ENCODE results near the gene LHFPL2. TPM values are rescaled to one million over a fixed set of nuclear protein-coding genes. Genes with fewer than 3 reads are reported as not detected.

The LHFPL2 gene
- total and polyA plus RNA-seq, 9 of the 15 experiments (the other 6 are each of a cell fraction or from before 2014, with no cell fraction given), result 1.0 to 6.6 (median 4.6) TPM

- TF ChIP-seq, protein P1, sequence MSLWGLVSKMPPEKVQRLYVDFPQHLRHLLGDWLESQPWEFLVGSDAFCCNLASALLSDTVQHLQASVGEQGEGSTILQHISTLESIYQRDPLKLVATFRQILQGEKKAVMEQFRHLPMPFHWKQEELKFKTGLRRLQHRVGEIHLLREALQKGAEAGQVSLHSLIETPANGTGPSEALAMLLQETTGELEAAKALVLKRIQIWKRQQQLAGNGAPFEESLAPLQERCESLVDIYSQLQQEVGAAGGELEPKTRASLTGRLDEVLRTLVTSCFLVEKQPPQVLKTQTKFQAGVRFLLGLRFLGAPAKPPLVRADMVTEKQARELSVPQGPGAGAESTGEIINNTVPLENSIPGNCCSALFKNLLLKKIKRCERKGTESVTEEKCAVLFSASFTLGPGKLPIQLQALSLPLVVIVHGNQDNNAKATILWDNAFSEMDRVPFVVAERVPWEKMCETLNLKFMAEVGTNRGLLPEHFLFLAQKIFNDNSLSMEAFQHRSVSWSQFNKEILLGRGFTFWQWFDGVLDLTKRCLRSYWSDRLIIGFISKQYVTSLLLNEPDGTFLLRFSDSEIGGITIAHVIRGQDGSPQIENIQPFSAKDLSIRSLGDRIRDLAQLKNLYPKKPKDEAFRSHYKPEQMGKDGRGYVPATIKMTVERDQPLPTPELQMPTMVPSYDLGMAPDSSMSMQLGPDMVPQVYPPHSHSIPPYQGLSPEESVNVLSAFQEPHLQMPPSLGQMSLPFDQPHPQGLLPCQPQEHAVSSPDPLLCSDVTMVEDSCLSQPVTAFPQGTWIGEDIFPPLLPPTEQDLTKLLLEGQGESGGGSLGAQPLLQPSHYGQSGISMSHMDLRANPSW (CRISPR knock-in tag; IDR thresholded peaks at IDR 0.05), result no peak
Measured at GRCh38 chr5:78614816-78615215, 33.8 kb downstream of the LHFPL2 start (continued).

GRCh38 chr5:78613756-78614155 lies 34.8 kb downstream of the LHFPL2 start:
- no peak for DNase-seq (ENCODE audit: extremely low read depth in 1 of 4, low spot score in 3 of 4)
- no peak overlapping the region for H3K27ac ChIP-seq (ENCODE audit: extremely low read depth, low read depth, low read length)
- no peak for ATAC-seq
- peaks cover 3 to 14% of the 10 kb centered on the region in 2 experiments; a peak in 4 of 5 replicates for H3K4me1 ChIP-seq (replicated peaks in 1 of 2; ENCODE audit: control insufficient read depth in 2 of 2, insufficient read depth in 2 of 2, low read length in 2 of 2)
- no peak for FAIRE-seq
- H2AFZ ChIP-seq (ENCODE audit: low read depth, low read length), result no peak overlapping the region
- no peaks in the 10 kb centered on the region for H3K36me3 ChIP-seq (ENCODE audit: control insufficient read depth, insufficient read depth, low read length)
- 32% methylated on average over 4 of the region's 4 CpGs for WGBS (ENCODE audit: insufficient coverage, low coverage, missing lambda C conversion rate)
- no peak overlapping the region for H3K4me3 ChIP-seq
- CTCF ChIA-PET (ENCODE audit: low intra/inter-chr PET ratio), result no interaction called here
- H3K27me3 ChIP-seq (ENCODE audit: control insufficient read depth in 2 of 2, insufficient read depth in 2 of 2, low read length in 2 of 2), result no peaks in the 10 kb centered on the region
- no peaks in the 10 kb centered on the region for H4K20me1 ChIP-seq (replicated peaks; ENCODE audit: control insufficient read depth, insufficient read depth, low read length)
- no peaks in the 10 kb centered on the region for H3K79me2 ChIP-seq (ENCODE audit: control insufficient read depth, insufficient read depth, low read length)
- POLR2A ChIA-PET, result interaction anchor here (0.6 to 1.5 kb wide), 5 partner anchors 14 to 899 kb away, joined by 3 to 4 read pairs (median 3); no protein-coding TSS in a partner anchor
- no peaks in the 10 kb centered on the region for H3K9me1 ChIP-seq (ENCODE audit: control insufficient read depth, insufficient read depth, low read length)
- in situ Hi-C loops (cut with MboI), result loop anchor here (5.0 kb wide), 1 partner anchor 66 kb away; no protein-coding TSS in a partner anchor
- intact Hi-C loops (cut with micrococcal nuclease), result no loop called here
- H3K9ac ChIP-seq (ENCODE audit: insufficient read depth in 1 of 2, low read depth in 2 of 2, low read length in 2 of 2), result no peak overlapping the region
- BruUV-seq (replicated peaks), result no TSS peak
- no peak overlapping the region for H3K4me2 ChIP-seq (ENCODE audit: insufficient read depth, low read length)
- no peaks in the 10 kb centered on the region for H3K9me3 ChIP-seq (replicated peaks; ENCODE audit: control insufficient read depth, insufficient read depth, low read depth, low read length)
- TF ChIP-seq, protein P2, sequence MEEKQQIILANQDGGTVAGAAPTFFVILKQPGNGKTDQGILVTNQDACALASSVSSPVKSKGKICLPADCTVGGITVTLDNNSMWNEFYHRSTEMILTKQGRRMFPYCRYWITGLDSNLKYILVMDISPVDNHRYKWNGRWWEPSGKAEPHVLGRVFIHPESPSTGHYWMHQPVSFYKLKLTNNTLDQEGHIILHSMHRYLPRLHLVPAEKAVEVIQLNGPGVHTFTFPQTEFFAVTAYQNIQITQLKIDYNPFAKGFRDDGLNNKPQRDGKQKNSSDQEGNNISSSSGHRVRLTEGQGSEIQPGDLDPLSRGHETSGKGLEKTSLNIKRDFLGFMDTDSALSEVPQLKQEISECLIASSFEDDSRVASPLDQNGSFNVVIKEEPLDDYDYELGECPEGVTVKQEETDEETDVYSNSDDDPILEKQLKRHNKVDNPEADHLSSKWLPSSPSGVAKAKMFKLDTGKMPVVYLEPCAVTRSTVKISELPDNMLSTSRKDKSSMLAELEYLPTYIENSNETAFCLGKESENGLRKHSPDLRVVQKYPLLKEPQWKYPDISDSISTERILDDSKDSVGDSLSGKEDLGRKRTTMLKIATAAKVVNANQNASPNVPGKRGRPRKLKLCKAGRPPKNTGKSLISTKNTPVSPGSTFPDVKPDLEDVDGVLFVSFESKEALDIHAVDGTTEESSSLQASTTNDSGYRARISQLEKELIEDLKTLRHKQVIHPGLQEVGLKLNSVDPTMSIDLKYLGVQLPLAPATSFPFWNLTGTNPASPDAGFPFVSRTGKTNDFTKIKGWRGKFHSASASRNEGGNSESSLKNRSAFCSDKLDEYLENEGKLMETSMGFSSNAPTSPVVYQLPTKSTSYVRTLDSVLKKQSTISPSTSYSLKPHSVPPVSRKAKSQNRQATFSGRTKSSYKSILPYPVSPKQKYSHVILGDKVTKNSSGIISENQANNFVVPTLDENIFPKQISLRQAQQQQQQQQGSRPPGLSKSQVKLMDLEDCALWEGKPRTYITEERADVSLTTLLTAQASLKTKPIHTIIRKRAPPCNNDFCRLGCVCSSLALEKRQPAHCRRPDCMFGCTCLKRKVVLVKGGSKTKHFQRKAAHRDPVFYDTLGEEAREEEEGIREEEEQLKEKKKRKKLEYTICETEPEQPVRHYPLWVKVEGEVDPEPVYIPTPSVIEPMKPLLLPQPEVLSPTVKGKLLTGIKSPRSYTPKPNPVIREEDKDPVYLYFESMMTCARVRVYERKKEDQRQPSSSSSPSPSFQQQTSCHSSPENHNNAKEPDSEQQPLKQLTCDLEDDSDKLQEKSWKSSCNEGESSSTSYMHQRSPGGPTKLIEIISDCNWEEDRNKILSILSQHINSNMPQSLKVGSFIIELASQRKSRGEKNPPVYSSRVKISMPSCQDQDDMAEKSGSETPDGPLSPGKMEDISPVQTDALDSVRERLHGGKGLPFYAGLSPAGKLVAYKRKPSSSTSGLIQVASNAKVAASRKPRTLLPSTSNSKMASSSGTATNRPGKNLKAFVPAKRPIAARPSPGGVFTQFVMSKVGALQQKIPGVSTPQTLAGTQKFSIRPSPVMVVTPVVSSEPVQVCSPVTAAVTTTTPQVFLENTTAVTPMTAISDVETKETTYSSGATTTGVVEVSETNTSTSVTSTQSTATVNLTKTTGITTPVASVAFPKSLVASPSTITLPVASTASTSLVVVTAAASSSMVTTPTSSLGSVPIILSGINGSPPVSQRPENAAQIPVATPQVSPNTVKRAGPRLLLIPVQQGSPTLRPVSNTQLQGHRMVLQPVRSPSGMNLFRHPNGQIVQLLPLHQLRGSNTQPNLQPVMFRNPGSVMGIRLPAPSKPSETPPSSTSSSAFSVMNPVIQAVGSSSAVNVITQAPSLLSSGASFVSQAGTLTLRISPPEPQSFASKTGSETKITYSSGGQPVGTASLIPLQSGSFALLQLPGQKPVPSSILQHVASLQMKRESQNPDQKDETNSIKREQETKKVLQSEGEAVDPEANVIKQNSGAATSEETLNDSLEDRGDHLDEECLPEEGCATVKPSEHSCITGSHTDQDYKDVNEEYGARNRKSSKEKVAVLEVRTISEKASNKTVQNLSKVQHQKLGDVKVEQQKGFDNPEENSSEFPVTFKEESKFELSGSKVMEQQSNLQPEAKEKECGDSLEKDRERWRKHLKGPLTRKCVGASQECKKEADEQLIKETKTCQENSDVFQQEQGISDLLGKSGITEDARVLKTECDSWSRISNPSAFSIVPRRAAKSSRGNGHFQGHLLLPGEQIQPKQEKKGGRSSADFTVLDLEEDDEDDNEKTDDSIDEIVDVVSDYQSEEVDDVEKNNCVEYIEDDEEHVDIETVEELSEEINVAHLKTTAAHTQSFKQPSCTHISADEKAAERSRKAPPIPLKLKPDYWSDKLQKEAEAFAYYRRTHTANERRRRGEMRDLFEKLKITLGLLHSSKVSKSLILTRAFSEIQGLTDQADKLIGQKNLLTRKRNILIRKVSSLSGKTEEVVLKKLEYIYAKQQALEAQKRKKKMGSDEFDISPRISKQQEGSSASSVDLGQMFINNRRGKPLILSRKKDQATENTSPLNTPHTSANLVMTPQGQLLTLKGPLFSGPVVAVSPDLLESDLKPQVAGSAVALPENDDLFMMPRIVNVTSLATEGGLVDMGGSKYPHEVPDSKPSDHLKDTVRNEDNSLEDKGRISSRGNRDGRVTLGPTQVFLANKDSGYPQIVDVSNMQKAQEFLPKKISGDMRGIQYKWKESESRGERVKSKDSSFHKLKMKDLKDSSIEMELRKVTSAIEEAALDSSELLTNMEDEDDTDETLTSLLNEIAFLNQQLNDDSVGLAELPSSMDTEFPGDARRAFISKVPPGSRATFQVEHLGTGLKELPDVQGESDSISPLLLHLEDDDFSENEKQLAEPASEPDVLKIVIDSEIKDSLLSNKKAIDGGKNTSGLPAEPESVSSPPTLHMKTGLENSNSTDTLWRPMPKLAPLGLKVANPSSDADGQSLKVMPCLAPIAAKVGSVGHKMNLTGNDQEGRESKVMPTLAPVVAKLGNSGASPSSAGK (IDR thresholded peaks at IDR 0.05), result no peak
- TF ChIP-seq ZKSCAN3 (CRISPR knock-in tag; IDR thresholded peaks at IDR 0.05) (no peak), RBM17 (IDR thresholded peaks at IDR 0.05; ENCODE audit: borderline replicate concordance, low read depth, low read length) (no peak), CXXC5 (CRISPR knock-in tag; IDR thresholded peaks at IDR 0.05) (no peak)

Measured in K562 (cell line).